ENCODE results near the gene PRAMEF20.
"Not testable (repeated sequence)": the region's sequence is repeated elsewhere in the genome, so short reads cannot be mapped to it uniquely, and the experiment has no call there.

PRAMEF20 gene

DNA sequence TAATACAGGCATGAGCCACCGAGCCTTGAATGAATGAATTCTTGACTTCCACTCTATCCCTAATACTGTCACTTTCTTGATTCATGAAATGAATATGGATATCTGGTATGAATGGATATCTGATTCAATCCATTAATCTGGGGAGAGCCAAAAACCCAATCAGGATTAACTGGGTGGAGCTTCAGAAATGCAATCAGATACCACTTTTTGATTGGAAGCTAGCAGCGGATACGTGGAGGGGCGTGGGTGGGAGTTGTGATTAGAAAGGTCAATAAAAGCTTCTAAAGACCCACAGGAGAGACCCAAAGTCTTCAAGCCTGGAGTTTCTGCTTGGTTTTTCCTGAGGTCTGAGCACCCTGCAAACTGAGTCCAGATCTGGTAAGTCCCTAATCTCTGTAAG, at the start of gene PRAMEF20:
TSS of gene PRAMEF20 (plus strand) at position 301 of the 400 bp plus-strand sequence. CDS start 5,905 bp downstream, outside the sequence.
- DNase-seq = not testable (repeated sequence)

DNA sequence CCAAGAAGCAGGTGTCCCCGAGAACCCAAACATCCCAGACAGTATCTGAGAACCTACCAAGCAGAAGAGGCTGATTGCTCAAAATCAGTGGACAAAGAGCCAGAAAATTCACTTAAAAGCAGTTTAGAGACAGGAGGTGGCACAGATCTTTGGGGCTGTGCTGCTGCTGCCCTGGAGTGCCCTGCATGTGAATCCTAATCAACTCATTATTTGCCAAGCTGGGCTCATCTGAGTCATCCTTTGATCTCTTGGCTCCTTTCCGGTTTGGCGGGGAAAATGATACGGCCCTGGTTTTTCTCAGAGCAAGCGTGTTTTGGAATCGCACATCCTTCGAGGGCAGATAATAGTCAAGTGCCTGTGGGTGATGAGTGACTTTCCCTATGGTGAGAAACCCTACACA, 47.9 kb upstream of the PRAMEF20 start:
- not testable (repeated sequence) for DNase-seq

DNA sequence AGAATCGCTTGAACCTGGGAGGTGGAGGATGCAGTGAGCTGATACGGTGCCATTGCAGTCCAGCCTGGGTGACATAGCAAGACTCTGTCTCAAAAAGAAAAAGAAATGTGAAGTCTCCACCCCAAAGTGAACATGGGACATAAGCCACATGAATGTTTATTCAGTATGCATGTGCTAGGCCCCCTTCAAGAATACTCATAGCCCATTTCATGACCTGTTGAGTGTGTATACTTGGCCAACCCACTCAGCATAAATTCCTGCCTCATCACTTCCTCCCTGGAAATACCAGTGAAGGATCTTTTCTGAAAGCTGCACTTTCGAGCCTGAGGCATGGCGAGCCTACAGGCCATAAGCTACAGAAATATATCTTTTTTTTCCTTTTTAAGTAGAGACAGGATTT, 45.3 kb upstream of the PRAMEF20 start:
- not testable (repeated sequence) for DNase-seq

DNA sequence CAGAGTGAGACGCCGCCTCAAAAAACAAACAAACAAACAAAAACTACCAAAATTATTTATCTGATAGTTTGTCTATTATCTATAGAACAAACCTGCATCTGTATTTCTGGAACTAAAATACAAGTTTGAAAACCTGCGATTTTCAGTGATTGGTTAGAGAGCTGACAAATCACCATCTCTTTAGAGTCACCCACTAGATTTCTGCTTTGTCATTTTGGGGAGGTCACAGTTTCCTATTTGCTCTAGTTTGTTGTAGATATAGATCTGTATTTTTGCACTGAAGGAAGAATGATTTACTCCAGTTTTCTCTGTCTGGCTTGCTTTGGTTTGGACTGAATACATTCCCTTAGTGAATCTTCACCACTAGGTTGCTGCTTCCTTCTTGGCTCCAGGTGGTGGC, 43.7 kb upstream of the PRAMEF20 start:
- not testable (repeated sequence) for DNase-seq

DNA sequence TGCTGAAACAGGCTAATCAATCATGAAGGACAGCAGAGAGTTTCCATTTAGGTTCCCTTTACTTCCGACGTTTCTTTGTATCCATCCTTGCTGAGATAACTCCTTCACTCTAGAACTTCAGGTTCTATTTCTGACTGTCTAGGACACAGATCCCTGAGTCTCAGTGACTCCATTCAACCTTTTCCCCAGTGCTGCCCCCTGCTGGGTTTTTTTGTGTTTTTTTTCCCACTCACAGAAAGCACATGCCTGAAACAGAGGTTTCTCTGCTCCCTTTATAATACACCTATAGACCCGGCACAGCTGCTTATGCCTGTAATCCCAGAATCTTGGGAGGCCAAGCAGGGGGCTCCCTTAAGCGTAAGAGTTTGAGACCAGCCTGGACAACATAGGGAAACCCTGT, 41.7 kb upstream of the PRAMEF20 start:
- DNase-seq = peak; percentile 41

DNA sequence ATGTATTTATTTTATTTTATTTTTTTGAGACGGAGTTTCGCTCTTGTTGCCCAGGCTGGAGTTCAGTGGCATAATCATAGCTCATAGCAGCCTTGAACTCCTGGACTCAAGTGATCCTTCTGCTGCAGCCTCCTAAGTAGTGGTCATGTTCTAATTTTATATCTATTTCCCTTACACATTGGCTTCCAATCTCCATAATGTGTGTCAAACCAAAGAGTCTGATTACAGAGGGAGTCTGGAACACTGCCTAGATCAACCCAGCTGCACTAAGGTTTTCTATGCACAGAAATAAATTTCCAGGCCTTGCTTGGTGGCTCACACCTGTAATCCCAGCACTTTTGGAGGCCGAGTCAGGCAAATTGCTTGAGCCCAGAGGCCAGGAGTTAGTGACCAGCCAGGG, 31.3 kb upstream of the PRAMEF20 start:
- DNase-seq = not testable (repeated sequence)

DNA sequence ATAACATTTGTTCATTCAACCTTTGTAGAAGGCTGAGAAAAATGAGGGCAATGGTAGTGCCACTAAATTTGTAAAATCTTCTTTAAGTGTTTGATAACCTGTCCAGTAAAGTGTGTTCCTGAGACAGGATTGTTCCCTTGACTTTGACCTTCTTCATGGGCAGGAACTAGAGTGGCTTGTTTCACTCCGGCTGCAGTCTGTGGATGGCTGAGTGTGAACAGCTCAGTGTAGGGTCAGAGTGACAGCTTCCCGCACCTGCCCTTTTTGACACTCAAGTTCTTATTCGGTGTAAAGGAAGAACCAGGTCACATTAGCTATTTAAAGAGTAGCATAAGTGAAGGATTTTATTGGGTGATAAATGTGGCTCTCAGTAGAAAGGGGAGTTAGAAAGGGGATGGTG, 29.9 kb upstream of the PRAMEF20 start:
- not testable (repeated sequence) for DNase-seq

DNA sequence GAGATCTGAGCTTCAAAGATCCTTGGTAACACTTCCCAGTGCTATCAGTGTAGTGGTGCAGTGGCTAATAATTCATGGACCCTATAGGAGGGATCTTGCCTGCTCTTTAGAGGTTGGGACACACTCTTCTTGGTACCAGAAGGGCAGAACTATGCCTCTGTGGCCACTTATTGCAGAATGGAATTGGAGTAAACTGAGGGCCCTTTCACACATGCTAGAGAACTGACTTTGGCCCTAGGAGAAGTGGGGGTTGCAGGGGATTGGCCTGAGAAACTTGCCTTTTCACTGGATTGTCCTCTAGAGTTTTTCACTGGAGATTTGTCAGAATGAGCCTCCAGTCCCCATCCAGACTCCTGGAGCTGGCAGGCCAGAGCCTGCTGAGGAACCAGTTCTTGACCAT, 20.9 kb upstream of the PRAMEF20 start, which contains the start of gene PRAMEF17:
TSS of gene PRAMEF17 (plus strand) at position 301 of the 400 bp plus-strand sequence. CDS start at position 327, 26 bp downstream.
- not testable (repeated sequence) for DNase-seq

DNA sequence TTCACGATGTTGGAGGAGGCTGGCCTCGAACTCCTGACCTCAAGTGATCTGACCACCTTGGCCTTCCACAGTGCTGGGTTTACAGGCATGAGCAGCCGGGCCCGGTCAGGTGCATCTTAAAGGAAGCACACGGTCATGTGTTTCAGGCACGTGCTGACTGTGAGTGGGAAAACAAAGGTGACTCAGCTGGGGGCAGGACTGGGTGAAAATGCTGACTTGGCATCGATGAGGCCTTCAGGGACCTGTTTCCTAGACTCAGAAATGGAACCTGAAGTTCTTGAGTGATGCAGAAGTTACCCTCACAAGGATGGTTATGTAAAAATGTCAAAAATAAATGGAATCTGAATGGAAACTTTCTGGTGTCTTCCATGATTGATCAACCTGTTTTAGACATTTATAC, 17.2 kb upstream of the PRAMEF20 start:
- not testable (repeated sequence) for DNase-seq

DNA sequence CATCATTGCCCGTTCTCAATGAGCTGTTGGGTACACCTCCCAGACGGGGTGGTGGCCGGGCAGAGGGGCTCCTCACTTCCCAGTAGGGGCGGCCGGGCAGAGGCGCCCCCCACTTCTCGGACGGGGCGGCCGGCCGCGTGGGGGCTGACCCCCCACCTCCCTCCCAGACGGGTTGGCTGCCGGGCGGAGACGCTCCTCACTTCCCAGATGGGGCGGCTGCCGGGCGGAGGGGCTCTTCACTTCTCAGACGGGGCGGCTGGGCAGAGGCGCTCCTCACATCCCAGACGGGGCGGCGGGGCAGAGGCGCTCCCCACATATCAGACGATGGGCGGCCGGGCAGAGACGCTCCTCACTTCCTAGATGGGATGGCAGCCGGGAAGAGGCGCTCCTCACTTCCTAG, 15.5 kb upstream of the PRAMEF20 start:
- not testable (repeated sequence) for DNase-seq

DNA sequence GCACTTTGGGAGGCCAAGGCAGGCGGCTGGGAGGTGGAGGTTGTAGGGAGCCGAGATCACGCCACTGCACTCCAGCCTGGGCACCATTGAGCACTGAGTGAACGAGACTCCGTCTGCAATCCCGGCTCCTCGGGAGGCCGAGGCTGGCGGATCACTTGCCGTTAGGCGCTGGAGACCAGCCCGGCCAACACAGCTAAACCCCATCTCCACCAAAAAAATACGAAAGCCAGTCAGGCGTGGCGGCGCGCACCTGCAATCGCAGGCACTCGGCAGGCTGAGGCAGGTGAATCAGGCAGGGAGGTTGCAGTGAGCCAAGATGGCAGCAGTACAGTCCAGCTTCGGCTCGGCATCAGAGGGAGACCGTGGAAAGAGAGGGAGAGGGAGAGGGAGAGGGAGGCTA, 14.9 kb upstream of the PRAMEF20 start:
- not testable (repeated sequence) for DNase-seq

DNA sequence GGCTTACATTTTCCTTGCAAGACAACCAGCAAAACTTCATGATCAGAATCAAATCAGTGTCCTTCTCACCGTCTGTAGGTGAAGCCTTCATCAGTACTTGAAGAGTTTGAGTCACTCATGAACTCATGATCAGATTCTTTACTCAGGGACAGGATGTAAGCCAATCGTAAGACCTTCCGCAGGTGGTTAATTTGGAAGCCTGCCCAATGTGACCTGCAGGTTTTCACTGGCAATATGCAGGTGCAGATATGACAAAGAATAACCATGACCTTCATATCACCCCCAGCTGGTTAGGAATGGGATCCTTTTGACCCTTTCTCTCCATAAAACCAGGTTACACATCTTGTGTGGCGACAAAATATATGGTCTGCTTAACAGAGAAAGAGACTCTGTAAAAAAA, 2.4 kb upstream of the PRAMEF20 start:
- DNase-seq = no peak

DNA sequence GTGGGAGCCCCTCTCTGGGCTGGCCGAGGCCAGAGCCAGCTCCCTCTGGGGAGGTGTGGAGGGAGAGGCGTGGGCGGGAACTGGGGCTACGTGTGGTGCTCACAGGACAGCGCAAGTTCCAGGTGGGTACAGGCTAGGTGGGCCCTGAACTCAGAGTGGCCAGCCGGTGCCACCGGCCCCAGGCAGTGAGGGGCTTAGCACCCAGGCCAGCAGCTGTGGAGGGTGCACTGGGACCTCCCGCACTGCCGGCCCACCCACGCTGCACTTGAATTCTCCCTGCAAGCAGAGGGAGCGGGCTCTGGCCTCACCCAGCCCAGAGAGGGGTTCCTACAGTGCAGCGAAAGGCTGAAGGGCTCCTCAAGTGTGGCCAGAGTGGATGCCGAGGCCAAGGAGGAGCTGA, 20.2 kb downstream of the PRAMEF20 start:
- no peak for DNase-seq

DNA sequence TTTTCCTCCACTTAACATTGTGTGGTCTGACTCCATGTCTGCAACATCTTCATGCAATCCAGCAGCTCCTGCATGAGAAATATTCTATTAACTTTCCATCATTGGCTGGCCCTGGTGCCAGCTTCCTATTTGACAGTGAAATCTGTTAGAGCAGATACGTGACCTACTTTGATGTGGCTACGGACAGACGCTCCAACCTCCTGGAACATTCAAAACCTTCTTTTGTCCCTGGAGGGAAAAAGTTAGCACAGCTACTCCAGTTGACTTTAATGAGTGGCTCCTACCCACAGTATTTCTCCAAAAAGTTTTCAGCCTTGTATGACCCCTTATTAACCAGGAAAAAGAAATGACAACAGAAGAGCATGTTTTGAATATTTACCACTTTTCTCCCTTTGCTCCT, 22.0 kb downstream of the PRAMEF20 start:
- no peak for DNase-seq

DNA sequence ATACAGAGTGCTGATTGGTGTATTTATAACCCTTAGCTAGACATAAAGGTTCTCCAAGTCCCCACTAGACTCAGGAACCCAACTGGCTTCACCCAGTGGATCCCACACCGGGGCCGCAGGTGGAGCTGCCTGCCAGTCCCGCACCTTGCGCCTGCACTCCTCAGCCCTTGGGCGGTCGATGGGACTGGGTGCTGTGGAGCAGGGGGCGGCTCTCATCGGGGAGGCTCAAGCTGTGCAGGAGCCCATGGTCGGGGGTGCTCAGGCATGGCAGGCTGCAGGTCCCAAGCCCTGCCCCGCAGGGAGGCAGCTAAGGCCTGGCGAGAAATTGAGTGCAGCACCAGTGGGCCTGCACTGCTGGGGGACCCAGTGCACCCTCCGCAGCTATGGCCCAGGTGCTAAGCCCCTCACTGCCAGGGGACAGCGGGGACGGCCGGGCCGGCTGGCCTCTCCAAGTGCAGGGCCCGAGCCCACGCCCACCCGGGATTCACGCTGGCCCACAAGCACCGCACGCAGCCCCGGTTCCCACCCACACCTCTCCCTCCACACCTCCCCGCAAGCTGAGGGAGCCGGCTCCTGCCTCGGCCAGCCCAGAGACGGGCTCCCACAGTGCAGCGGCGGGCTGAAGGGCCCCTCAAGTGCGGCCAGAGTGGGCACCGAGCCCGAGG, 23.6 kb downstream of the PRAMEF20 start:
- not testable (repeated sequence) for DNase-seq

DNA sequence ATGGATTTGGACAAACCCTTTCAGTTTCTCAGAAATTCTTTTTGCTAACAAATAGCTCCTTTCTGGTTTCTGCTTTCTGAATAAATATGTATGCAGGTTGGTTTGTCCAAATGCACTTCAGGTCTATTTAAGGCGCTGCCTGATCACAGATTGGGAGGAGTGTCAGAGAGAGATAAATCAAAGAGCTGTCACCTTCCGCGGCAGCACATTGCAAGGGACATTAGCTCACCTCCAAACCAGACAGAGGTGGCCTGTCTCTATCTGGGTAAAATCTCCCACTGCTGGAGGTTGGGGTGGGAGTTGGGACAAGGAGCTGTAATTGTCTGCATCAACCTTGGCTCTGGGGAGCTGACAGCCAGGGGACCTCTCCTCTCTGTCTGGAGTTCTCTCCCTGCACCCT, 25.2 kb downstream of the PRAMEF20 start:
- no peak for DNase-seq

DNA sequence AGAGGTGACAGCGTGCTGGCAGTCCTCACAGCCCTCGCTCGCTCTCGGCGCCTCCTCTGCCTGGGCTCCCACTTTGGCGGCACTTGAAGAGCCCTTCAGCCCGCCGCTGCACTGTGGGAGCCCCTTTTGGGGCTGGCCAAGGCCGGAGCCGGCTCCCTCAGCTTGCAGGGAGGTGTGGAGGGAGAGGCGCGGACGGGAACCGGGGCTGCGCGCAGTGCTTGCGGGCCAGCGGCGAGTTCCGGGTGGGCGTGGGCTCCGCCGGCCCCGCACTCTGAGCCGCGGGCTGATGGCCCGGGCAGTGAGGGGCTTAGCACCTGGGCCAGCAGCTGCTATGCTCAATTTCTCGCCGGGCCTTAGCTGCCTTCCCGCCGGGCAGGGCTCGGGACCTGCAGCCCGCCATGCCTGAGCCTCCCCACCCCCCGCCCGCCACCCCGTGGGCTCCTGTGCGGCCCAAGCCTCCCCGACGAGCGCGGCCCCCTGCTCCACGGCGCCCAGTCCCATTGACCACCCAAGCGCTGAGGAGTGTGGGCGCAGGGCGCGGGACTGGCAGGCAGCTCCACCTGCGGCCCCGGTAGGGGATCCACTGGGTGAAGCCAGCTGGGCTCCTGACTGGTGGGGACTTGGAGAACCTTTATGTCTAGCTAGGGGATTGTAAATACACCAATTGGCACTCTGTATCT, 29.0 kb downstream of the PRAMEF20 start:
- not testable (repeated sequence) for DNase-seq

DNA sequence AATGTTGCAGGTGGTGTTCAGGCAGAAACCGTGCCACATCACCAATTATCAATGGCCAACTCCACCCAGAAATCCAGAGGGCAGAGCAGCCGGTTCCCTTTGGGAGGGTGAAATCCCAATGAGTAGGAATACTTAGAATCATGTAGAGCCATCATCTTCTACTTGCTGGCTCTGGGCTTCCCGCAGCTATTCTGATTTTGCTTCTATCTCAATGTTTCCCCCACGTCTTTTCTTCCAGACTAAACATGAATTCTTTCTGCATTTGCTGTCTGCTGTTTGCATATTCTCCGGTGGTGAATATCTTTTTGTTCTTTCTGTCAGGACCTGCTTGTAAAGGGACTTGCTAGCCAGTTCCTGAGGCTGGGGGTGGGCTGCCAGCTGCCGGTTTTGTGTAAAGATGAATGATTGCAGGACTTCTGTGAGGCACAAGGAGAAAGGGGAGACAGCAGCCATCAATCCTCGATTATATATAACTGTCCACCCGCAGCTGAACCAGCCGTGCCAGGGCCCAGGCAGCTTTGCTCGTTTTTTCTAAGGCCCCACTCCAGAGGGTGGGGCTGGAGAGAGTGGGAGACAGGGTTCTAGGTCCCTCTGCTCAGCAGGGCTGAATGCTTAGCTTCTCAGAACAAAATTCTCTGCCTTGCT, 33.2 kb downstream of the PRAMEF20 start:
- no peak for DNase-seq

DNA sequence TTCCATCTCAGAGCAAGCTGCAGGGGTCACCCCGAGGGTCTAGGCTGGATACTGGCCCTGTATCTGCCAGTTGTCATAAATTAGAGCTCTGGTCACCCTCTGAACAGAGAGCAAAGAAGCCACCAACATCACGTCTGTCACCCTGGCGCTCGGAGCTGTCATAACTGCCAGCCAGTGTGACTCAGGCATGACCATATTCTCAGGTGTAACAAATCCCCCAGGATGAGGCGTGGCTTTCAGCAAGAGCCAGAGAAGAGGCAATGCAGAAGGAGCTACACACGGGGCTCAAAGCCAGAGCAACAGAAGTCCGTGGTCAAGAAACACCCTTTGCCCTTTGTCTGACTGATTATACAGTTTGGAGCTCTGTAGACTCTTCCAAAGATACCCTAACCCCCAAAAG, 40.0 kb downstream of the PRAMEF20 start:
- no peak for DNase-seq

DNA sequence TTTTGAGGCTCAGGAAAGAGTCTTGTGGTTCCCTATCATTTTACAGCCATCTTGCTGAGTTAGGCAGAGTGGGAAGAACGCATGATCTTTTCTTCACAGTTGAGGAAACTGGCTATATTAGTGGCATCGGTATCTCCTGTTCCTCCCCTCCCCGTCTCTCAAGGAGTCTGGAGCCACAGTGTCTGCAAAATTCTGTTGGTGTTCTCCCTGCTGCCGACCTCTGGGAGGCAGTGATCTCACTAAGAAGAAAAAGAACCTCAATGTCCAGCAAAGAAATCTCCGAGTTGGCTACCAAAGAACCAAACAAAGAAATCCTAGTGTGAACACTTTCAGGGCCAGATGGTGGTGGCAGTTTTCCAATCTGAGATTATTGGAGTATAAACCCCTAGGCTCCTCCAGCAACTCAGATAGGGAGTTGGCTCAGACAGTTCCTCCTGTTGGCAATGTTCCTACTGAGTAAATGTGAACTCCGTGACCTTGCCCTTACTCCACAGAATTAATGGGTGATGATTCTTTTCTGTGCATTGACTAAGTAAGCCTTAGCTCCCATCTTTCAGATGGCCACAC, 41.2 kb downstream of the PRAMEF20 start:
- DNase-seq = no peak

DNA sequence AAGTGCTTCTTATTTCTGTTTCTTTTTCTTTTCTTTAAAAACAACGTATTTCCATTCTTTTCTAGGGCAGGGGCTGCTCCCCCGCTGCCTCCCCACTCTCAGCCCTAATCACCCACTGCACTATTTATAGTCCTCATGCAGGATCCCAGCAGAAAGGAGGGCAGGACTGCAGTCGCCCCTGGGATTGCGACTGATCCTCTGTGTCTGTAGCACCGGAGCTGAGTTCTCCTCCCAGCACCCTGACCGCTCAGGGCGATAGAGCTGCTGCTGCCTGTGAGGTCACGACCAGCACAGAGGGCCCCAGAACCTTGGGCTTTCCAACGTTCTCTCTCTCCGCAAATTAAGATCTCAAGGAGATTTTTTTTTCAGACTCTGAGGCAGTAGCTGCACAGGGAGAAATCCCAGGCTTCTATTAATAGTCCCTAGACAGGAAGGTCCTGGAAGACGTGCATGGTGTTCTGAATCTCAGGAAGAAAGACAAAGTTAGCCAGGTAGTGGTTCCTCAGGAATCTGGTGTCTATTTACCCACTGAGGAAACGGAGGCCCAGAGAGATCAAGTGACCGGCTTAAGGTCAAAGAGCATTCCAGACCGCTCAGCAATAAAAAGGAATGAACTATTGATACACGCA, 46.8 kb downstream of the PRAMEF20 start:
- no peak for DNase-seq

DNA sequence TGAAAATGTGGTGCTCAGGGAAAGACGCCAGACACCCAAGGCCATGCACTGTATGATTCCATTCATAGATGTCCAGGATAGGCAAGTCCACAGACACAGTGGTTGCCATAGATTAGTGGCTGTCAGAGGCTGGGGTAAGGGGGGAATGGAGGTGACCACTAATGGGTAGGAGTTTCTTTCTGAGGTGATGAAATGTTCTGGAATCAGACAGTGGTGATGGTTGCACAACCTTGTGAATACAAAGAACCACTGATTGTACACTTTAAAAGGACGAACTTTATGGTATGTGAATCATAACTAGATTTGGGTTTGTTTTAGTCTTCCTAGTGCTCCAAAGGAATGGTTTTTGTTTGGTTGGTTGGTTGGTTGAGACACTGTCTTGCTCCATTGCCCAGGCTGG, 51.7 kb downstream of the PRAMEF20 start:
- DNase-seq = no peak

DNA sequence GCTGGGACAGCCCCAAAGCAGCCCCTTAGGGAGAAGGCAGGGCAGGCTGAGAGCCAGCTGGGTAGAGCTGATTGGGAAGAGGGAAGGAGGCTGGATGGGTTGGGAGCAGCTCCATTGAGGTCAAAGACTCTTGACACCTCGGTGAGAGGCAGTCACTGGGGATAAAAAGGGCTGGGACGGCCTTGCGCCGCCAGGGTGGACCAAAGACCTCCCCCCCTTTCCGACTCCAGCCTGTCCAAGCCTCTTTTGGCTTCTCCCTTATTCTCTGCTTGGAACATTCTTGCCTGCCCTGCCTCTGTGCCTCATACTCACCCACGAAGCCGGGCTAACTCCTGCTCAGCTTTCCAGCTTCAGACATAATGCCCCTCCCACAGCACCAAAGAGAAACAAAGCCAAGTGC, 52.4 kb downstream of the PRAMEF20 start:
- DNase-seq = no peak

Measured in activated CD4-positive, alpha-beta T cell treated with anti-CD3 and anti-CD28 coated beads, Interleukin-2, Interleukin-6, amounts not matched to agents 100 ng/mL and 50 ng/mL, durations not matched to agents 16 hours and 8 hours (primary cell).